K562 (cell line): ENCODE measurements around the gene RCC2. TPM values are rescaled to one million over a fixed set of nuclear protein-coding genes. Genes with fewer than 3 reads are reported as not detected.
A peak's percentile ranks its signal among the peaks of the same experiment; 100 is the strongest.

ENCODE experiments used
- CBFA2T3 ChIP-seq: fragments of 450-650 bp; IDR thresholded peaks from 2 replicates; pipeline ENCODE4 v1.6.1; 2017
- DACH1 ChIP-seq: fragments of 450-650 bp; IDR thresholded peaks from 2 replicates; pipeline ENCODE4 v1.6.1; 2018; ENCODE audit not compliant: partially characterized antibody
- ESRRB ChIP-seq: fragments of 250-450 bp; sonication (Bioruptor Pico); IDR thresholded peaks from 2 replicates; pipeline ENCODE4 v1.5.0; 2020; ENCODE audit warnings: mild to moderate bottlenecking, moderate library complexity, borderline replicate concordance
- ETV5 ChIP-seq: sonication (generic); formaldehyde crosslinking; IDR thresholded peaks from 2 replicates; pipeline ENCODE4 v1.4.0; 2020; ENCODE audit warnings: low read depth, mild to moderate bottlenecking, missing genetic modification reagents
- GTF2A2 ChIP-seq: IDR thresholded peaks from 2 replicates; pipeline ENCODE4 v1.6.1; 2016; ENCODE audit warnings: mild to moderate bottlenecking, missing genetic modification characterization, missing compliant biosample characterization
- MCM7 ChIP-seq, 2 experiments: fragments of 450-650 bp; IDR thresholded peaks; 2 replicates each; pipeline ENCODE4 v1.6.1; 2016 to 2018
- NELFE ChIP-seq: IDR thresholded peaks from 2 replicates; pipeline ENCODE4 v1.6.1; 2011; ENCODE audit warnings: mild to moderate bottlenecking; ENCODE audit not compliant: insufficient read depth, insufficient read length
- PCBP2 ChIP-seq: fragments of 200-400 bp; formaldehyde crosslinking; IDR thresholded peaks from 2 replicates; pipeline ENCODE4 v1.6.1; 2018; ENCODE audit warnings: low read length, low read depth, mild to moderate bottlenecking, moderate library complexity; ENCODE audit not compliant: poor library complexity, severe bottlenecking
- RBM25 ChIP-seq: fragments of 200-400 bp; formaldehyde crosslinking; IDR thresholded peaks from 2 replicates; pipeline ENCODE4 v1.6.1; 2018; ENCODE audit warnings: low read length, low read depth, moderate library complexity; ENCODE audit not compliant: severe bottlenecking
- SAFB ChIP-seq: fragments of 200-400 bp; formaldehyde crosslinking; IDR thresholded peaks from 2 replicates; pipeline ENCODE4 v1.6.1; 2017; ENCODE audit warnings: low read depth, low read length, borderline replicate concordance
- SMARCC2 ChIP-seq: fragments of 450-650 bp; IDR thresholded peaks from 2 replicates; pipeline ENCODE4 v1.6.1; 2017; ENCODE audit warnings: antibody characterized with exemption, moderate library complexity, mild to moderate bottlenecking, low read depth
- TAF15 ChIP-seq: fragments of 200-400 bp; formaldehyde crosslinking; IDR thresholded peaks from 2 replicates; pipeline ENCODE4 v1.6.1; 2017; ENCODE audit warnings: mild to moderate bottlenecking, low read depth, low read length, moderate library complexity
- UBTF ChIP-seq, 2 experiments: IDR thresholded peaks; 2 replicates each; pipeline ENCODE4 v1.6.1; 2012; ENCODE audit warnings: improper control_type of control experiment in 2 of 2, low read depth in 2 of 2, low read length in 2 of 2, borderline replicate concordance in 1 of 2
- ZBTB9 ChIP-seq: fragments of 450-650 bp; formaldehyde crosslinking; IDR thresholded peaks from 2 replicates; pipeline ENCODE4 v1.4.0; 2020; ENCODE audit warnings: mild to moderate bottlenecking, moderate library complexity
- ZNF830 ChIP-seq: fragments of 250-450 bp; sonication (Bioruptor Pico); IDR thresholded peaks from 2 replicates; pipeline ENCODE4 v1.5.0; 2021; ENCODE audit warnings: mild to moderate bottlenecking
- polyA plus RNA-seq, 8 experiments: library from polyadenylated mRNA; depleted of rRNA in 4 of 8; stranded (reverse) in 5 of 8; unstranded in 3 of 8; fragments of >200 nt; fragmentation: Nextera tagmentation in 2 of 8; fragmentation: Illumina TruSeq in 1 of 8; extraction: Ambion mirVana in 2 of 8; extraction: Trizol in 1 of 8; gene quantifications; 2 replicates each; pipeline versions ENCODE4 v1.2.1 to v1.2.3, GENCODE V29; 2011 to 2014; ENCODE audit warnings: inconsistent platforms in 1 of 8, missing spikeins in 1 of 8
- total RNA-seq, 7 experiments: library from RNA; depleted of rRNA in 6 of 7; stranded (reverse); fragments of >200 nt in 6 of 7; fragmentation: Illumina TruSeq in 2 of 7; extraction: Trizol in 2 of 7; gene quantifications; 2 replicates each; pipeline versions ENCODE4 v1.2.1 to v1.2.3, GENCODE V29; 2011 to 2021; ENCODE audit warnings: low replicate concordance in 1 of 7
- TF ChIP-seq, protein P1 (sequence below): fragments of 250-450 bp; sonication (Bioruptor Pico); IDR thresholded peaks from 2 replicates; pipeline ENCODE4 v1.8.0; 2022; ENCODE audit warnings: inconsistent platforms
- TF ChIP-seq, protein P2 (sequence below): fragments of 450-650 bp; formaldehyde crosslinking; IDR thresholded peaks from 2 replicates; pipeline ENCODE4 v1.4.0; 2020; ENCODE audit warnings: mild to moderate bottlenecking, moderate library complexity
- TF ChIP-seq, protein P3 (sequence below): sonication (generic); formaldehyde crosslinking; IDR thresholded peaks from 2 replicates; pipeline ENCODE4 v1.8.0; 2022; ENCODE audit warnings: mild to moderate bottlenecking, missing genetic modification reagents, borderline replicate concordance

Gene RCC2
- total and polyA plus RNA-seq, 9 of the 15 experiments (the other 6 are each of a cell fraction or from before 2014, with no cell fraction given), result 31.8 to 292 (median 116) TPM

DNA sequence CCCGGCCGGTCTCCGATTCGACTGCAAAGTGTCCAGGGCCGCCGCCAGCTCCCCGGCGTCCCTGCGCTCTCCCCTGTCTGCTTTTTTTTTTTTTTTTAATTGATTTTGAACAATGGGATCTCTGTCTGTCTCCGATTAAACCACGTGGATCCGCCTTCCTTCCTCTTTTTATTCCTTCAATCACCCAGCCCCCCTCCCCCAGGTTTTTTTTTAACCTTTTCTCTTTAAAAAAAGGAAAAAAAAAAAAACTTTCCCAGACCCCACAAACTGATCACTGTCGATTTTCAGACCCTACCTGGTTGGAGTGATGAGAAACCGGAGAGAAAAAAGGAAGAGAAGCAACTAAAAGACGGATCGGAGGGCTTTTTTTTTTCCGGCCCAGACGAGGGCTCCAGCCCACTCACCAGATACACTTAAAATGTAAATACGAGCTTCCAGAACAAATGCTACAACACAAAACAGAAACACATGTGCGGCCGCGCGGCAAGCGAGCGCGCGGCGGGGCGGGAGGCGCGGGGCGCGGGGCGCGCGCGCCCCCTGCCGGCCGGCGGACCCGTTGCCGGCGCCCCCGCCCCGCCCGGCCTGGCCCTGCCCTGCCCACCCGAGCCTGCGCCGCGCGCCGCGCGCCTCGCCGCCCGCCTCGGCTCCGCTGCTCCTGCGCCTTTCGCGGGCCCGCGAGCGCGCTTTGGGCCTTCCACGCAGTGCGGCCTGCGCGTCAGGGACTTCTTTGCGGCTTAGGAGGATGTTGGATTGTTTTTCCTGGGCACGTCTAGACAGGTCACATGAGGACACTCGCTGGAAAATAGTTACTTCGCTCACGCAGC is at the start of gene RCC2 (continued):
- peak; percentile 14; the same call in 1 of the 2 replicates for TF ChIP-seq GTF2A2 (tag)
- TF ChIP-seq, protein P1, sequence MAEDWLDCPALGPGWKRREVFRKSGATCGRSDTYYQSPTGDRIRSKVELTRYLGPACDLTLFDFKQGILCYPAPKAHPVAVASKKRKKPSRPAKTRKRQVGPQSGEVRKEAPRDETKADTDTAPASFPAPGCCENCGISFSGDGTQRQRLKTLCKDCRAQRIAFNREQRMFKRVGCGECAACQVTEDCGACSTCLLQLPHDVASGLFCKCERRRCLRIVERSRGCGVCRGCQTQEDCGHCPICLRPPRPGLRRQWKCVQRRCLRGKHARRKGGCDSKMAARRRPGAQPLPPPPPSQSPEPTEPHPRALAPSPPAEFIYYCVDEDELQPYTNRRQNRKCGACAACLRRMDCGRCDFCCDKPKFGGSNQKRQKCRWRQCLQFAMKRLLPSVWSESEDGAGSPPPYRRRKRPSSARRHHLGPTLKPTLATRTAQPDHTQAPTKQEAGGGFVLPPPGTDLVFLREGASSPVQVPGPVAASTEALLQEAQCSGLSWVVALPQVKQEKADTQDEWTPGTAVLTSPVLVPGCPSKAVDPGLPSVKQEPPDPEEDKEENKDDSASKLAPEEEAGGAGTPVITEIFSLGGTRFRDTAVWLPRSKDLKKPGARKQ (CRISPR knock-in tag), result no peak
- TF ChIP-seq ZNF830 (CRISPR knock-in tag), result no peak
- TF ChIP-seq ZBTB9 (CRISPR knock-in tag), result no peak
- TF ChIP-seq TAF15, result no peak
- TF ChIP-seq, protein P2, sequence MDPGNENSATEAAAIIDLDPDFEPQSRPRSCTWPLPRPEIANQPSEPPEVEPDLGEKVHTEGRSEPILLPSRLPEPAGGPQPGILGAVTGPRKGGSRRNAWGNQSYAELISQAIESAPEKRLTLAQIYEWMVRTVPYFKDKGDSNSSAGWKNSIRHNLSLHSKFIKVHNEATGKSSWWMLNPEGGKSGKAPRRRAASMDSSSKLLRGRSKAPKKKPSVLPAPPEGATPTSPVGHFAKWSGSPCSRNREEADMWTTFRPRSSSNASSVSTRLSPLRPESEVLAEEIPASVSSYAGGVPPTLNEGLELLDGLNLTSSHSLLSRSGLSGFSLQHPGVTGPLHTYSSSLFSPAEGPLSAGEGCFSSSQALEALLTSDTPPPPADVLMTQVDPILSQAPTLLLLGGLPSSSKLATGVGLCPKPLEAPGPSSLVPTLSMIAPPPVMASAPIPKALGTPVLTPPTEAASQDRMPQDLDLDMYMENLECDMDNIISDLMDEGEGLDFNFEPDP (CRISPR knock-in tag), result no peak
- no peak for TF ChIP-seq DACH1
- TF ChIP-seq ESRRB, result no peak
- no peak for TF ChIP-seq MCM7 (IDR thresholded peaks at IDR 0.05)
- TF ChIP-seq CBFA2T3, result no peak
- no peak for TF ChIP-seq RBM25
- no peak for TF ChIP-seq NELFE
- TF ChIP-seq UBTF (IDR thresholded peaks at IDR 0.05; ENCODE audit: borderline replicate concordance in 1 of 2, low read depth in 2 of 2, low read length in 2 of 2), result peak; percentile 43 to 84; a peak in 2 of 4 replicates
- no peak for TF ChIP-seq PCBP2
- TF ChIP-seq ETV5 (CRISPR knock-in tag), result no peak
- TF ChIP-seq, protein P3, sequence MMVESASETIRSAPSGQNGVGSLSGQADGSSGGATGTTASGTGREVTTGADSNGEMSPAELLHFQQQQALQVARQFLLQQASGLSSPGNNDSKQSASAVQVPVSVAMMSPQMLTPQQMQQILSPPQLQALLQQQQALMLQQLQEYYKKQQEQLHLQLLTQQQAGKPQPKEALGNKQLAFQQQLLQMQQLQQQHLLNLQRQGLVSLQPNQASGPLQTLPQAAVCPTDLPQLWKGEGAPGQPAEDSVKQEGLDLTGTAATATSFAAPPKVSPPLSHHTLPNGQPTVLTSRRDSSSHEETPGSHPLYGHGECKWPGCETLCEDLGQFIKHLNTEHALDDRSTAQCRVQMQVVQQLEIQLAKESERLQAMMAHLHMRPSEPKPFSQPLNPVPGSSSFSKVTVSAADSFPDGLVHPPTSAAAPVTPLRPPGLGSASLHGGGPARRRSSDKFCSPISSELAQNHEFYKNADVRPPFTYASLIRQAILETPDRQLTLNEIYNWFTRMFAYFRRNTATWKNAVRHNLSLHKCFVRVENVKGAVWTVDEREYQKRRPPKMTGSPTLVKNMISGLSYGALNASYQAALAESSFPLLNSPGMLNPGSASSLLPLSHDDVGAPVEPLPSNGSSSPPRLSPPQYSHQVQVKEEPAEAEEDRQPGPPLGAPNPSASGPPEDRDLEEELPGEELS (CRISPR knock-in tag), result no peak
- TF ChIP-seq SMARCC2, result no peak
- peak; percentile 95 for TF ChIP-seq SAFB
